Liver (tissue), 9 donors: ENCODE results near the gene CNKSR1. TPM values are rescaled to one million over a fixed set of nuclear protein-coding genes. Genes with fewer than 3 reads are reported as not detected.
A peak's percentile ranks its signal among the peaks of the same experiment; 100 is the strongest.

Source experiments
- DNase-seq: peaks from one replicate; pipeline ENCODE4 v3.0.0-alpha.2; 2017; ENCODE audit warnings: low spot score
- H3K27ac ChIP-seq, 2 donors: one replicate each; pipeline ENCODE4 v1.7.0; 2013; ENCODE audit warnings: inconsistent platforms in 2 of 2, low read length in 2 of 2, control low read depth in 1 of 2, low read depth in 1 of 2, mild to moderate bottlenecking in 1 of 2
- H3K27me3 ChIP-seq, 4 donors: one replicate each; pipeline versions ENCODE4 v1.6.1 to v1.7.0; 2013; ENCODE audit warnings: low read length in 3 of 4, inconsistent platforms in 1 of 4, mild to moderate bottlenecking in 1 of 4, moderate library complexity in 1 of 4; ENCODE audit not compliant: control insufficient read depth in 4 of 4, insufficient read depth in 4 of 4
- H3K36me3 ChIP-seq, 4 donors: one replicate each; pipeline versions ENCODE4 v1.6.1 to v1.7.0; 2013; ENCODE audit warnings: low read length in 3 of 4, mild to moderate bottlenecking in 3 of 4, low read depth in 1 of 4, moderate library complexity in 1 of 4; ENCODE audit not compliant: control insufficient read depth in 4 of 4, insufficient read depth in 3 of 4
- H3K4me1 ChIP-seq, 4 donors: one replicate each; pipeline versions ENCODE4 v1.6.1 to v1.7.0; 2013; ENCODE audit warnings: low read length in 3 of 4, mild to moderate bottlenecking in 3 of 4, moderate library complexity in 1 of 4; ENCODE audit not compliant: control insufficient read depth in 4 of 4, insufficient read depth in 4 of 4
- H3K4me3 ChIP-seq, 3 donors: one replicate each; pipeline versions ENCODE4 v1.6.1 to v1.7.0; 2013; ENCODE audit warnings: low read length in 3 of 3, control low read depth in 1 of 3, low read depth in 1 of 3, mild to moderate bottlenecking in 1 of 3
- H3K9ac ChIP-seq, 2 donors: one replicate each; pipeline ENCODE4 v1.7.0; 2013; ENCODE audit warnings: low read length in 2 of 2, mild to moderate bottlenecking in 2 of 2, moderate library complexity in 2 of 2, control low read depth in 1 of 2, low read depth in 1 of 2
- H3K9me3 ChIP-seq, 4 donors: one replicate each; pipeline versions ENCODE4 v1.6.1 to v1.7.0; 2013; ENCODE audit warnings: low read length in 3 of 4; ENCODE audit not compliant: control insufficient read depth in 4 of 4
- EGR1 ChIP-seq, 2 donors: IDR thresholded peaks; 2 replicates each; pipeline ENCODE4 v1.6.1; 2016 to 2018; ENCODE audit warnings: antibody characterized with exemption in 2 of 2, low read depth in 2 of 2
- FOXA1 ChIP-seq: IDR thresholded peaks from 2 replicates; pipeline ENCODE4 v1.6.1; 2016; ENCODE audit warnings: antibody characterized with exemption
- FOXA2 ChIP-seq: IDR thresholded peaks from 2 replicates; pipeline ENCODE4 v1.6.1; 2016; ENCODE audit warnings: antibody characterized with exemption
- GABPA ChIP-seq, 2 donors: IDR thresholded peaks in 1 of 2; conservative IDR thresholded peaks in 1 of 2; 2 replicates each; pipeline ENCODE4 v1.6.1; 2016; ENCODE audit warnings: antibody characterized with exemption in 2 of 2, mild to moderate bottlenecking in 1 of 2, moderate library complexity in 1 of 2
- HNF4A ChIP-seq, 2 donors: conservative IDR thresholded peaks; 2 replicates each; pipeline ENCODE4 v1.6.1; 2016; ENCODE audit warnings: antibody characterized with exemption in 2 of 2, mild to moderate bottlenecking in 2 of 2
- HNF4G ChIP-seq: IDR thresholded peaks from 2 replicates; pipeline ENCODE4 v1.6.1; 2016; ENCODE audit warnings: antibody characterized with exemption
- JUND ChIP-seq, 2 donors: IDR thresholded peaks; 2 replicates each; pipeline ENCODE4 v1.6.1; 2016; ENCODE audit warnings: antibody characterized with exemption in 2 of 2
- NR2F2 ChIP-seq: IDR thresholded peaks from 2 replicates; pipeline ENCODE4 v1.6.1; 2016; ENCODE audit warnings: antibody characterized with exemption
- RAD21 ChIP-seq, 2 donors: IDR thresholded peaks; 2 replicates each; pipeline ENCODE4 v1.6.1; 2016; ENCODE audit warnings: antibody characterized with exemption in 2 of 2, mild to moderate bottlenecking in 2 of 2
- RXRA ChIP-seq, 2 donors: IDR thresholded peaks; 2 replicates each; pipeline ENCODE4 v1.6.1; 2017 to 2018; ENCODE audit warnings: antibody characterized with exemption in 2 of 2, mild to moderate bottlenecking in 1 of 2
- SP1 ChIP-seq: IDR thresholded peaks from 2 replicates; pipeline ENCODE4 v1.6.1; 2018; ENCODE audit warnings: antibody characterized with exemption, mild to moderate bottlenecking
- TAF1 ChIP-seq: conservative IDR thresholded peaks from 2 replicates; pipeline ENCODE4 v1.6.1; 2016; ENCODE audit warnings: antibody characterized with exemption, mild to moderate bottlenecking
- YY1 ChIP-seq: IDR thresholded peaks from 2 replicates; pipeline ENCODE4 v1.6.1; 2016; ENCODE audit warnings: antibody characterized with exemption, mild to moderate bottlenecking
- WGBS: extraction: QIAGEN DNeasy Blood & Tissue Kit; methylation state at CpG from one replicate; pipeline ENCODE4 v1.1.7; 2013; 5-methylcytosine and 5-hydroxymethylcytosine counted together
- polyA plus RNA-seq, 2 donors: library from polyadenylated mRNA; stranded (reverse) in 1 of 2; unstranded in 1 of 2; fragments of 200-250 nt in 1 of 2; fragments of >200 nt in 1 of 2; fragmentation: Nextera tagmentation in 1 of 2; extraction: Ambion mirVana in 1 of 2; gene quantifications; one replicate each; pipeline versions ENCODE4 v1.2.1 to v1.2.3, GENCODE V29; 2013 to 2015
- total RNA-seq, 2 donors: library from RNA; depleted of rRNA; stranded (reverse); fragments of >200 nt; gene quantifications; one replicate each; pipeline ENCODE4 v1.2.3, GENCODE V29; 2014
- TF ChIP-seq, protein P1 (sequence below): fragments of 150-350 bp; IDR thresholded peaks from 2 replicates; pipeline ENCODE4 v1.5.1; 2017; ENCODE audit warnings: improper control_type of control experiment, low read depth, low read length; ENCODE audit not compliant: missing input control
- TF ChIP-seq, protein P2 (sequence below): IDR thresholded peaks from 2 replicates; pipeline ENCODE4 v1.6.1; 2016; ENCODE audit warnings: antibody characterized with exemption
- TF ChIP-seq, protein P3 (sequence below): IDR thresholded peaks from 2 replicates; pipeline ENCODE4 v1.6.1; 2016; ENCODE audit warnings: antibody characterized with exemption
- TF ChIP-seq, protein P4 (sequence below): IDR thresholded peaks from 2 replicates; pipeline ENCODE4 v1.6.1; 2016; ENCODE audit warnings: antibody characterized with exemption
- TF ChIP-seq, protein P5 (sequence below): IDR thresholded peaks from 2 replicates; pipeline ENCODE4 v1.6.1; 2016; ENCODE audit warnings: antibody characterized with exemption, mild to moderate bottlenecking
- donor health status: healthy.
- donor health status: healthy.
- donor health status: healthy.
- donor health status: healthy.
- donor health status: healthy.

Gene CNKSR1
- total and polyA plus RNA-seq, 4 donors, result 0.48 to 2.2 (median 0.87) TPM

DNA sequence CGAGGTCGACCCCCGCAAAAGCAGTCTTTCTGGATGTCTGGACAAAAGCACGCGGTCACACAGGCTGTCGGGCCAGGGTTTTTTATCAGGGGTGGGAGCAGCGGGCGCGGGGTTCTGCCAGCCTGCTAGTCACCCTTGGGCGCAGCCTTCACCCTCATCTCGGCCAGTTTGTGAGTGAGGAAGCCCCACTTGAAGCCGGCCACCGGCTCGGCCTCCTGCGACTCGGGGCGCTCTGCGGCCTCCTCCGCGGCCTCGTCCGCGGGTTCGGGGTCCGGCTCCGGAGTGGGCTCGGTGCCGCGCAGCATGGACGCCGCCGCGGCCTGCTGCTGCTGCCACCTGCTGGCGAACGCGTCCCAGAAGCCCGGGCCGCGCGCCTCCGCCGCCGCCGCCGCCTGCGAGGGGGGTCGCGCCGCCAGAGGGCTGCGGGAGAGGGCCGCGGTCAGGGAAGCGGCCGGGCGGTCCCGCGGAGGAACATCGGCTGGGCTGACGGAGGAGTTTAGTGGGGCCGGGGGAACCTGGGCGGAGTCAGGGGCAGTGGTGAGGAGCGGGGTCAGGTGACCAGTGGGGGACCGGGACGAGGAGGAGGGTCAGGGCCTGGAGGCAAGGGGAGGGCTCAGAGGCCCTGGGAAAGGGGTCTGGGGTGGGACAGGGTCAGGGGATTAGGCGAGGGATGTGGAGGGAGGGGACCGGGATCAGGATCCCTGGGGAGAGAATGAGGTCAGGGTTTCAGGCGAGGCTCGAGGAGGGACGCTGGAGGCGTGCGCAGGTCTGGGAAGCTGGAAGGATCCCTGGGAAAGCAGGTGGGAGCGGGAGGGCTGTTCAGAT lies 13.0 kb upstream of the CNKSR1 start:
- Histone ChIP-seq H3K9ac (no peak overlapping the region), H3K27me3 (peaks cover 0 to 2% (median 0%) of the 10 kb centered on the region in 4 donors), H3K9me3 (no peaks in the 10 kb centered on the region), H3K36me3 (no peaks in the 10 kb centered on the region), H3K4me1 (peaks cover 10 to 26% (median 18%) of the 10 kb centered on the region in 4 donors), H3K27ac (no peak overlapping the region), H3K4me3 (peak overlapping the region in 2 of 3 donors; percentile 44 to 49)
- TF ChIP-seq, protein P1, sequence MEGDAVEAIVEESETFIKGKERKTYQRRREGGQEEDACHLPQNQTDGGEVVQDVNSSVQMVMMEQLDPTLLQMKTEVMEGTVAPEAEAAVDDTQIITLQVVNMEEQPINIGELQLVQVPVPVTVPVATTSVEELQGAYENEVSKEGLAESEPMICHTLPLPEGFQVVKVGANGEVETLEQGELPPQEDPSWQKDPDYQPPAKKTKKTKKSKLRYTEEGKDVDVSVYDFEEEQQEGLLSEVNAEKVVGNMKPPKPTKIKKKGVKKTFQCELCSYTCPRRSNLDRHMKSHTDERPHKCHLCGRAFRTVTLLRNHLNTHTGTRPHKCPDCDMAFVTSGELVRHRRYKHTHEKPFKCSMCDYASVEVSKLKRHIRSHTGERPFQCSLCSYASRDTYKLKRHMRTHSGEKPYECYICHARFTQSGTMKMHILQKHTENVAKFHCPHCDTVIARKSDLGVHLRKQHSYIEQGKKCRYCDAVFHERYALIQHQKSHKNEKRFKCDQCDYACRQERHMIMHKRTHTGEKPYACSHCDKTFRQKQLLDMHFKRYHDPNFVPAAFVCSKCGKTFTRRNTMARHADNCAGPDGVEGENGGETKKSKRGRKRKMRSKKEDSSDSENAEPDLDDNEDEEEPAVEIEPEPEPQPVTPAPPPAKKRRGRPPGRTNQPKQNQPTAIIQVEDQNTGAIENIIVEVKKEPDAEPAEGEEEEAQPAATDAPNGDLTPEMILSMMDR, result peak; percentile 39
- TF ChIP-seq, protein P2, sequence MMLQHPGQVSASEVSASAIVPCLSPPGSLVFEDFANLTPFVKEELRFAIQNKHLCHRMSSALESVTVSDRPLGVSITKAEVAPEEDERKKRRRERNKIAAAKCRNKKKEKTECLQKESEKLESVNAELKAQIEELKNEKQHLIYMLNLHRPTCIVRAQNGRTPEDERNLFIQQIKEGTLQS, result no peak
- WGBS, result 10% methylated on average over 72 of the region's 72 CpGs
- peak; percentile 52 for DNase-seq

GRCh38 chr1:26164861-26165842 lies 12.1 kb upstream of the CNKSR1 start:
- no peak for TF ChIP-seq HNF4G
- TF ChIP-seq TAF1, result no peak
- TF ChIP-seq YY1, result no peak
- TF ChIP-seq FOXA1, result no peak
- no peak for TF ChIP-seq NR2F2
- TF ChIP-seq, protein P1, result no peak
- TF ChIP-seq JUND (IDR thresholded peaks at IDR 0.05), result no peak
- TF ChIP-seq, protein P3, sequence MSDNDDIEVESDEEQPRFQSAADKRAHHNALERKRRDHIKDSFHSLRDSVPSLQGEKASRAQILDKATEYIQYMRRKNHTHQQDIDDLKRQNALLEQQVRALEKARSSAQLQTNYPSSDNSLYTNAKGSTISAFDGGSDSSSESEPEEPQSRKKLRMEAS, result no peak
- no peak for TF ChIP-seq RAD21 (IDR thresholded peaks at IDR 0.05)
- TF ChIP-seq, protein P2, result no peak
- TF ChIP-seq HNF4A (conservative IDR thresholded peaks at IDR 0.05), result no peak
- TF ChIP-seq FOXA2, result no peak
- TF ChIP-seq EGR1 (IDR thresholded peaks at IDR 0.05; ENCODE audit: low read depth in 2 of 2), result no peak
- no peak for TF ChIP-seq GABPA (IDR thresholded peaks at IDR 0.05 in 1 of 2, conservative IDR thresholded peaks at IDR 0.05 in 1 of 2)
- TF ChIP-seq, protein P4, sequence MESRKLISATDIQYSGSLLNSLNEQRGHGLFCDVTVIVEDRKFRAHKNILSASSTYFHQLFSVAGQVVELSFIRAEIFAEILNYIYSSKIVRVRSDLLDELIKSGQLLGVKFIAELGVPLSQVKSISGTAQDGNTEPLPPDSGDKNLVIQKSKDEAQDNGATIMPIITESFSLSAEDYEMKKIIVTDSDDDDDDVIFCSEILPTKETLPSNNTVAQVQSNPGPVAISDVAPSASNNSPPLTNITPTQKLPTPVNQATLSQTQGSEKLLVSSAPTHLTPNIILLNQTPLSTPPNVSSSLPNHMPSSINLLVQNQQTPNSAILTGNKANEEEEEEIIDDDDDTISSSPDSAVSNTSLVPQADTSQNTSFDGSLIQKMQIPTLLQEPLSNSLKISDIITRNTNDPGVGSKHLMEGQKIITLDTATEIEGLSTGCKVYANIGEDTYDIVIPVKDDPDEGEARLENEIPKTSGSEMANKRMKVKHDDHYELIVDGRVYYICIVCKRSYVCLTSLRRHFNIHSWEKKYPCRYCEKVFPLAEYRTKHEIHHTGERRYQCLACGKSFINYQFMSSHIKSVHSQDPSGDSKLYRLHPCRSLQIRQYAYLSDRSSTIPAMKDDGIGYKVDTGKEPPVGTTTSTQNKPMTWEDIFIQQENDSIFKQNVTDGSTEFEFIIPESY, result no peak
- TF ChIP-seq SP1, result no peak
- no peak for TF ChIP-seq RXRA (IDR thresholded peaks at IDR 0.05)
- TF ChIP-seq, protein P5, sequence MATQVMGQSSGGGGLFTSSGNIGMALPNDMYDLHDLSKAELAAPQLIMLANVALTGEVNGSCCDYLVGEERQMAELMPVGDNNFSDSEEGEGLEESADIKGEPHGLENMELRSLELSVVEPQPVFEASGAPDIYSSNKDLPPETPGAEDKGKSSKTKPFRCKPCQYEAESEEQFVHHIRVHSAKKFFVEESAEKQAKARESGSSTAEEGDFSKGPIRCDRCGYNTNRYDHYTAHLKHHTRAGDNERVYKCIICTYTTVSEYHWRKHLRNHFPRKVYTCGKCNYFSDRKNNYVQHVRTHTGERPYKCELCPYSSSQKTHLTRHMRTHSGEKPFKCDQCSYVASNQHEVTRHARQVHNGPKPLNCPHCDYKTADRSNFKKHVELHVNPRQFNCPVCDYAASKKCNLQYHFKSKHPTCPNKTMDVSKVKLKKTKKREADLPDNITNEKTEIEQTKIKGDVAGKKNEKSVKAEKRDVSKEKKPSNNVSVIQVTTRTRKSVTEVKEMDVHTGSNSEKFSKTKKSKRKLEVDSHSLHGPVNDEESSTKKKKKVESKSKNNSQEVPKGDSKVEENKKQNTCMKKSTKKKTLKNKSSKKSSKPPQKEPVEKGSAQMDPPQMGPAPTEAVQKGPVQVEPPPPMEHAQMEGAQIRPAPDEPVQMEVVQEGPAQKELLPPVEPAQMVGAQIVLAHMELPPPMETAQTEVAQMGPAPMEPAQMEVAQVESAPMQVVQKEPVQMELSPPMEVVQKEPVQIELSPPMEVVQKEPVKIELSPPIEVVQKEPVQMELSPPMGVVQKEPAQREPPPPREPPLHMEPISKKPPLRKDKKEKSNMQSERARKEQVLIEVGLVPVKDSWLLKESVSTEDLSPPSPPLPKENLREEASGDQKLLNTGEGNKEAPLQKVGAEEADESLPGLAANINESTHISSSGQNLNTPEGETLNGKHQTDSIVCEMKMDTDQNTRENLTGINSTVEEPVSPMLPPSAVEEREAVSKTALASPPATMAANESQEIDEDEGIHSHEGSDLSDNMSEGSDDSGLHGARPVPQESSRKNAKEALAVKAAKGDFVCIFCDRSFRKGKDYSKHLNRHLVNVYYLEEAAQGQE, result no peak

More at GRCh38 chr1:26164861-26165842, 12.1 kb upstream of the CNKSR1 start:
- 77% methylated on average over 19 of the region's 19 CpGs for WGBS
- Histone ChIP-seq H3K36me3 (no peaks in the 10 kb centered on the region), H3K4me3 (no peak overlapping the region), H3K27me3 (peaks cover 0 to 2% (median 0%) of the 10 kb centered on the region in 4 donors), H3K4me1 (peaks cover 12 to 30% (median 18%) of the 10 kb centered on the region in 4 donors), H3K9me3 (no peaks in the 10 kb centered on the region), H3K27ac (no peak overlapping the region), H3K9ac (no peak overlapping the region)
- DNase-seq, result no peak
